ENCODE results near the gene TUSC2.
A peak's percentile ranks its signal among the peaks of the same experiment; 100 is the strongest.

TUSC2 gene

DNA sequence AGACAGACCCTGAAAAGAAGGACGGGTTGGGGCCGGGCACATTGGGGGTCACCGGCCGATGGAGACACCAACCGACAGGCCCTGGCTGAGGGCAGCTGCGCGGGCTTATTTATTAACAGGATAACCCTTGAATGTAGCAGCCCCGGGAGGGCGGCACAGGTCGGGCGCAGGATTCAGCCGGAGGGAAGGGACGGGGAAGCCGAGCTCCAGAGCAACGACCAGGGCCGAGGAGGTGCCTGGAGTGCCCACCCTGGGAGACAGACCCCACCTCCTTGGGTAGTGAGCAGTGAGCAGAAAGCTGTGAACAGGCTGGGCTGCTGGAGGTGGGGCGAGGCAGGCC lies 51.3 kb downstream of the TUSC2 start:
- Histone ChIP-seq H3K27ac (replicated peaks) (no peak overlapping the region), H3K4me3 (replicated peaks; ENCODE audit: insufficient read depth, low read length) (no peak overlapping the region), H3K27me3 (ENCODE audit: insufficient read depth, poor library complexity, severe bottlenecking) (peaks cover 34% of the 10 kb centered on the region)
- no peak for TF ChIP-seq SPI1 (IDR thresholded peaks at IDR 0.05; ENCODE audit: borderline replicate concordance, low read depth)
- TF ChIP-seq POLR2AphosphoS5 (IDR thresholded peaks at IDR 0.05; ENCODE audit: low read depth), result no peak
- TF ChIP-seq, protein P1, sequence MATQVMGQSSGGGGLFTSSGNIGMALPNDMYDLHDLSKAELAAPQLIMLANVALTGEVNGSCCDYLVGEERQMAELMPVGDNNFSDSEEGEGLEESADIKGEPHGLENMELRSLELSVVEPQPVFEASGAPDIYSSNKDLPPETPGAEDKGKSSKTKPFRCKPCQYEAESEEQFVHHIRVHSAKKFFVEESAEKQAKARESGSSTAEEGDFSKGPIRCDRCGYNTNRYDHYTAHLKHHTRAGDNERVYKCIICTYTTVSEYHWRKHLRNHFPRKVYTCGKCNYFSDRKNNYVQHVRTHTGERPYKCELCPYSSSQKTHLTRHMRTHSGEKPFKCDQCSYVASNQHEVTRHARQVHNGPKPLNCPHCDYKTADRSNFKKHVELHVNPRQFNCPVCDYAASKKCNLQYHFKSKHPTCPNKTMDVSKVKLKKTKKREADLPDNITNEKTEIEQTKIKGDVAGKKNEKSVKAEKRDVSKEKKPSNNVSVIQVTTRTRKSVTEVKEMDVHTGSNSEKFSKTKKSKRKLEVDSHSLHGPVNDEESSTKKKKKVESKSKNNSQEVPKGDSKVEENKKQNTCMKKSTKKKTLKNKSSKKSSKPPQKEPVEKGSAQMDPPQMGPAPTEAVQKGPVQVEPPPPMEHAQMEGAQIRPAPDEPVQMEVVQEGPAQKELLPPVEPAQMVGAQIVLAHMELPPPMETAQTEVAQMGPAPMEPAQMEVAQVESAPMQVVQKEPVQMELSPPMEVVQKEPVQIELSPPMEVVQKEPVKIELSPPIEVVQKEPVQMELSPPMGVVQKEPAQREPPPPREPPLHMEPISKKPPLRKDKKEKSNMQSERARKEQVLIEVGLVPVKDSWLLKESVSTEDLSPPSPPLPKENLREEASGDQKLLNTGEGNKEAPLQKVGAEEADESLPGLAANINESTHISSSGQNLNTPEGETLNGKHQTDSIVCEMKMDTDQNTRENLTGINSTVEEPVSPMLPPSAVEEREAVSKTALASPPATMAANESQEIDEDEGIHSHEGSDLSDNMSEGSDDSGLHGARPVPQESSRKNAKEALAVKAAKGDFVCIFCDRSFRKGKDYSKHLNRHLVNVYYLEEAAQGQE (IDR thresholded peaks at IDR 0.05; ENCODE audit: insufficient replicate concordance, low read depth), result no peak
- TF ChIP-seq, protein P2, sequence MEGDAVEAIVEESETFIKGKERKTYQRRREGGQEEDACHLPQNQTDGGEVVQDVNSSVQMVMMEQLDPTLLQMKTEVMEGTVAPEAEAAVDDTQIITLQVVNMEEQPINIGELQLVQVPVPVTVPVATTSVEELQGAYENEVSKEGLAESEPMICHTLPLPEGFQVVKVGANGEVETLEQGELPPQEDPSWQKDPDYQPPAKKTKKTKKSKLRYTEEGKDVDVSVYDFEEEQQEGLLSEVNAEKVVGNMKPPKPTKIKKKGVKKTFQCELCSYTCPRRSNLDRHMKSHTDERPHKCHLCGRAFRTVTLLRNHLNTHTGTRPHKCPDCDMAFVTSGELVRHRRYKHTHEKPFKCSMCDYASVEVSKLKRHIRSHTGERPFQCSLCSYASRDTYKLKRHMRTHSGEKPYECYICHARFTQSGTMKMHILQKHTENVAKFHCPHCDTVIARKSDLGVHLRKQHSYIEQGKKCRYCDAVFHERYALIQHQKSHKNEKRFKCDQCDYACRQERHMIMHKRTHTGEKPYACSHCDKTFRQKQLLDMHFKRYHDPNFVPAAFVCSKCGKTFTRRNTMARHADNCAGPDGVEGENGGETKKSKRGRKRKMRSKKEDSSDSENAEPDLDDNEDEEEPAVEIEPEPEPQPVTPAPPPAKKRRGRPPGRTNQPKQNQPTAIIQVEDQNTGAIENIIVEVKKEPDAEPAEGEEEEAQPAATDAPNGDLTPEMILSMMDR (IDR thresholded peaks at IDR 0.05; ENCODE audit: insufficient read depth, low read length), result no peak
- TF ChIP-seq GABPA (IDR thresholded peaks at IDR 0.05; ENCODE audit: low read depth), result no peak
- DNase-seq (ENCODE audit: low read depth in 1 of 2, low spot score in 1 of 2), result no peak

DNA sequence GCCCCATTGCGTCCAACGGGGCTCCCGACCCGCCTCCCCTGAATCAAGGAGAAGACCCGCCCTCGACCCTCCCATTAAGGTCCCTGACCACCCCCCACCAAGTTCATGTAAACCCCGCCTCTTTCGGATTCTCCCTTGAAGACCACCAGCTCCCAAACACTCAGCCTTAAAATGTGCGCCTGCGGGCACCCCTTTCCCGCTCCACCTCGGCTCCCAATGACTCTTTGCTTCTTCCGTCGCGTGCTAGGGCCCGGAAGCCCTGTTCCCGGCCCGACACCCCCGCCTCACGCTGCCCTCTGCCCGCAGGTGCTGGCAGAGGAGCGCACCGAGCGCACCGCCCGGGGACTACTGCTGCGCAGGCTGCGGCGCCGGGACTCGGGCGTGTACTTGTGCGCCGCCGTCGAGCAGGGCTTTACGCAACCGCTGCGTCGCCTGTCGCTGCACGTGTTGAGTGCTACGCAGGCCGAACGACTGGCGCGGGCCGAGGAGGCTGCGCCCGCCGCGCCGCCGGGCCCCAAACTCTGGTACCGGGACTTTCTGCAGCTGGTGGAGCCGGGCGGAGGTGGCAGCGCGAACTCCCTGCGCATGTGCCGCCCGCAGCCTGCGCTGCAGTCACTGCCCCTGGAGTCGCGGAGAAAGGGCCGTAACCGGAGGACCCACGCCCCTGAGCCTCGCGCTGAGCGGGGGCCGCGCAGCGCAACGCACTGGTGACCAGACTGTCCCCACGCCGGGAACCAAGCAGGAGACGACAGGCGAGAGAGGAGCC lies 51.8 kb downstream of the TUSC2 start:
- TF ChIP-seq, protein P1 (IDR thresholded peaks at IDR 0.05; ENCODE audit: insufficient replicate concordance, low read depth), result no peak
- TF ChIP-seq SPI1 (IDR thresholded peaks at IDR 0.05; ENCODE audit: borderline replicate concordance, low read depth), result no peak
- no peak for TF ChIP-seq POLR2AphosphoS5 (IDR thresholded peaks at IDR 0.05; ENCODE audit: low read depth)
- no peak for TF ChIP-seq GABPA (IDR thresholded peaks at IDR 0.05; ENCODE audit: low read depth)
- TF ChIP-seq, protein P2 (IDR thresholded peaks at IDR 0.05; ENCODE audit: insufficient read depth, low read length), result no peak
- H3K27me3 ChIP-seq (ENCODE audit: insufficient read depth, poor library complexity, severe bottlenecking), result peaks cover 34% of the 10 kb centered on the region
- H3K27ac ChIP-seq (replicated peaks), result no peak overlapping the region
- DNase-seq (ENCODE audit: low read depth in 1 of 2, low spot score in 1 of 2), result peak in 1 of 2 experiments; percentile 33
- H3K4me3 ChIP-seq (replicated peaks; ENCODE audit: insufficient read depth, low read length), result no peak overlapping the region

DNA sequence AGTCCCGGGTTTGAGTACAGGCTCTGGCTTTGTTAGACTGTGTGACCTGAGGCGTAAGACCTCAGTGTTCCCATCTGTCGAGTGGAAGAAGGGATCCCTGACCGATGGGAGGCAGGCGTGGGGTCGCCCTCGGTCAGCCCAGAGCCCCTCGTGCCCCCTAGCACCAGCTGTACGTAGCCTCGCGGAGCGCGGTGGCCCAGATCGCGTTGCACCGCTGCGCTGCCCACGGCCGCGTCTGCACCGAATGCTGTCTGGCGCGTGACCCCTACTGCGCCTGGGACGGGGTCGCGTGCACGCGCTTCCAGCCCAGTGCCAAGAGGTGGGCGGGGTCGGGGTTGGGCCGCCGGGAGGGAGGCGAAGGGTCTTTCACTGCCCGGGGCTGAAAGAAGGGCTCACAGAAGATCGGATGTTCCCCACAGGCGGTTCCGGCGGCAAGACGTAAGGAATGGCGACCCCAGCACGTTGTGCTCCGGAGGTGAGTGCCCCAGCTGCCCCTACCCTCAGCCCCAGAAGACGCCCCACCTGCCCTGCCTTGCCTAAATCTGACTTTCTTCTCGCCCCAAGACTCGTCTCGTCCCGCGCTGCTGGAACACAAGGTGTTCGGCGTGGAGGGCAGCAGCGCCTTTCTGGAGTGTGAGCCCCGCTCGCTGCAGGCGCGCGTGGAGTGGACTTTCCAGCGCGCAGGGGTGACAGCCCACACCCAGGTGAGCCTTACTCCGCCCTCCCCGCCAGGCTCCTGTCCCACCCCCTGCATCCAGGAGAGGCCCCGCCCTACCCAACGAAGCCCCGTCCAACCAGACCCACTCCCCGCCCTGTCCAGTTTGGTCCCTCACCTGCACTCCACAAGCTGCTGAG lies 52.7 kb downstream of the TUSC2 start:
- Histone ChIP-seq H3K4me3 (replicated peaks; ENCODE audit: insufficient read depth, low read length) (no peak overlapping the region), H3K27me3 (ENCODE audit: insufficient read depth, poor library complexity, severe bottlenecking) (peaks cover 34% of the 10 kb centered on the region), H3K27ac (replicated peaks) (no peak overlapping the region)
- TF ChIP-seq POLR2AphosphoS5 (IDR thresholded peaks at IDR 0.05; ENCODE audit: low read depth), result no peak
- TF ChIP-seq SPI1 (IDR thresholded peaks at IDR 0.05; ENCODE audit: borderline replicate concordance, low read depth), result no peak
- no peak for TF ChIP-seq GABPA (IDR thresholded peaks at IDR 0.05; ENCODE audit: low read depth)
- TF ChIP-seq, protein P1 (IDR thresholded peaks at IDR 0.05; ENCODE audit: insufficient replicate concordance, low read depth), result no peak
- TF ChIP-seq, protein P2 (IDR thresholded peaks at IDR 0.05; ENCODE audit: insufficient read depth, low read length), result no peak
- DNase-seq (ENCODE audit: low read depth in 1 of 2, low spot score in 1 of 2), result no peak

All from HL-60 (cell line).